Measurements from ENCODE around the gene PRR7. TPM values are rescaled to one million over a fixed set of nuclear protein-coding genes. Genes with fewer than 3 reads are reported as not detected.

The PRR7 gene
- 13.8 to 35.0 TPM (median 34.5 TPM) in 5 replicates for total RNA-seq (2022; extraction: Qiagen RNA extraction)

GRCh38 chr5:177446200-177447065, at the start of gene PRR7:
Gene PRR7, plus strand, starts transcription at chr5:177446814. Its CDS starts 8,254 bp downstream, at chr5:177455068.

GRCh38 chr5:177399997-177400868, 46.4 kb upstream of the PRR7 start, which contains the start of gene PFN3:
Gene PFN3, minus strand, starts transcription at chr5:177400661. Its CDS starts 85 bp downstream, at chr5:177400576.

GRCh38 chr5:177409043-177409801, 37.4 kb upstream of the PRR7 start, which contains the start of gene F12:
Gene F12, minus strand, starts transcription at chr5:177409564. Its CDS starts 37 bp downstream, at chr5:177409527.

GRCh38 chr5:177426566-177427210, 19.9 kb upstream of the PRR7 start, which contains the start of gene GRK6:
Gene GRK6, plus strand, starts transcription at chr5:177426676. Its CDS starts 170 bp downstream, at chr5:177426846.

GRCh38 chr5:177473443-177474001, 26.9 kb downstream of the PRR7 start, which contains the start of gene DBN1:
Gene DBN1, minus strand, starts transcription at chr5:177473634. Its CDS starts 113 bp downstream, at chr5:177473521.

GRCh38 chr5:177497292-177498012, 50.8 kb downstream of the PRR7 start, which contains the start of gene PDLIM7:
Gene PDLIM7, minus strand, starts transcription at chr5:177497604. Its CDS starts 1,092 bp downstream, at chr5:177496512.

Other genes with a start within 250 kb of the PRR7 start
- 20.6 to 26.7 TPM (median 23.9 TPM) in 5 replicates for gene RAB24, start 143.1 kb upstream of the PRR7 start, total RNA-seq (2022; extraction: Qiagen RNA extraction)
- 272 to 393 TPM (median 364 TPM) in 5 replicates for gene PRELID1, start 143.0 kb upstream of the PRR7 start, total RNA-seq (2022; extraction: Qiagen RNA extraction)
- gene MXD3, start 134.9 kb upstream of the PRR7 start, total RNA-seq (2022; extraction: Qiagen RNA extraction): 13.2 to 22.0 TPM (median 19.7 TPM) in 5 replicates
- gene LMAN2, start 95.1 kb upstream of the PRR7 start, total RNA-seq (2022; extraction: Qiagen RNA extraction): 194 to 254 TPM (median 201 TPM) in 5 replicates
- gene RGS14, start 88.9 kb upstream of the PRR7 start, total RNA-seq (2022; extraction: Qiagen RNA extraction): 3.8 to 5.4 TPM (median 5.1 TPM) in 5 replicates
- gene SLC34A1, start 62.4 kb upstream of the PRR7 start, total RNA-seq (2022; extraction: Qiagen RNA extraction): not detected in 5 replicates
- not detected in 5 replicates for gene PFN3, start 46.2 kb upstream of the PRR7 start, total RNA-seq (2022; extraction: Qiagen RNA extraction)
- 15.9 to 26.4 TPM (median 22.8 TPM) in 5 replicates for gene F12, start 37.2 kb upstream of the PRR7 start, total RNA-seq (2022; extraction: Qiagen RNA extraction)
- 23.1 to 28.9 TPM (median 27.3 TPM) in 5 replicates for gene GRK6, start 20.1 kb upstream of the PRR7 start, total RNA-seq (2022; extraction: Qiagen RNA extraction)
- 54.9 to 72.4 TPM (median 65.5 TPM) in 5 replicates for gene DBN1, start 26.8 kb downstream of the PRR7 start, total RNA-seq (2022; extraction: Qiagen RNA extraction)
- gene PDLIM7, start 50.8 kb downstream of the PRR7 start, total RNA-seq (2022; extraction: Qiagen RNA extraction): 72.8 to 92.2 TPM (median 80.9 TPM) in 5 replicates
- 1.8 to 5.3 TPM (median 3.6 TPM) in 5 replicates for gene DOK3, start 63.0 kb downstream of the PRR7 start, total RNA-seq (2022; extraction: Qiagen RNA extraction)
- gene DDX41, start 70.1 kb downstream of the PRR7 start, total RNA-seq (2022; extraction: Qiagen RNA extraction): 84.0 to 122 TPM (median 112 TPM) in 5 replicates
- gene FAM193B, start 107.7 kb downstream of the PRR7 start, total RNA-seq (2022; extraction: Qiagen RNA extraction): 19.5 to 29.0 TPM (median 23.9 TPM) in 5 replicates
- 276 to 288 TPM (median 279 TPM) in 5 replicates for gene TMED9, start 145.4 kb downstream of the PRR7 start, total RNA-seq (2022; extraction: Qiagen RNA extraction)
- 20.4 to 29.3 TPM (median 28.4 TPM) in 5 replicates for gene B4GALT7, start 153.3 kb downstream of the PRR7 start, total RNA-seq (2022; extraction: Qiagen RNA extraction)